ENCODE data around the gene COMMD9. TPM values are rescaled to one million over a fixed set of nuclear protein-coding genes. Genes with fewer than 3 reads are reported as not detected.

COMMD9 gene
- total and polyA plus RNA-seq, 2 donors (not counting 1 experiment from before 2014, with no cell fraction given) = 41.3 to 47.4 TPM

DNA sequence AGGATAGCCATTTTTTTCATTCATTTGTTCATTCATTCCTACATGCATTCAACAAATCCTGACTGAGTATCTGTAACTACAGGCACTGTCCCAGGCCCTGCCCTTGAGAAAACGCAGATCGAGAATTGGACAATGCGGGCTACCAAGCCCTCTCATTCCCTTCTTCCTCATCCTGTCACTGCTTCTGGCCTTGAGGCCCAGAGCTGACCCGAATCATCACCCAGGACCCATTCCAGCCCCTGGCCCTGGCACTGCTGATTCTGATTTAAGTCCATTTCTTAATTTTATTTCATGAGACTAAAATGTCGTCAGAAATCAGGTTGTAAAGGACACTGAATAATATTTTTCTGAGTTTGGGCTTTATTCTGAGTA lies 24.3 kb downstream of the COMMD9 start:
- no peak overlapping the region for H3K27ac ChIP-seq (ENCODE audit: low read length in 2 of 2)
- no peak overlapping the region for H3K4me3 ChIP-seq (ENCODE audit: control extremely low read depth in 1 of 5, extremely low read depth in 1 of 5, insufficient read depth in 1 of 5, low read depth in 2 of 5, low read length in 4 of 5)
- 89% methylated on average over 5 of the region's 5 CpGs for WGBS (ENCODE audit: insufficient coverage)
- POLR2A ChIA-PET = no interaction called here
- intact Hi-C loops (cut with micrococcal nuclease) = loop anchor here (5.0 kb wide), 2 partner anchors 443 to 778 kb away; no protein-coding TSS in a partner anchor
- peaks cover 0 to 4% of the 10 kb centered on the region in 2 experiments for H3K36me3 ChIP-seq (replicated peaks in 1 of 2; ENCODE audit: control extremely low read depth in 1 of 2, control insufficient read depth in 1 of 2, extremely low read depth in 1 of 2, insufficient read depth in 2 of 2, low read length in 1 of 2)
- H3K79me2 ChIP-seq (ENCODE audit: control insufficient read depth, insufficient read depth, low read length) = no peaks in the 10 kb centered on the region
- no peaks in the 10 kb centered on the region for H3K4me1 ChIP-seq (ENCODE audit: control insufficient read depth in 2 of 2, insufficient read depth in 2 of 2, low read length in 2 of 2)
- no peaks in the 10 kb centered on the region for H3K9me3 ChIP-seq (ENCODE audit: control extremely low read depth in 1 of 3, control insufficient read depth in 2 of 3, insufficient read depth in 1 of 3, low read length in 2 of 3)
- Mint-ChIP-seq H3K27me3 (peaks cover 18% of the 10 kb centered on the region), H3K27ac (no peak overlapping the region), H3K9me3 (ENCODE audit: insufficient read depth) (no peaks in the 10 kb centered on the region), H3K4me3 (no peak overlapping the region), H3K4me1 (no peaks in the 10 kb centered on the region)
- no peaks in the 10 kb centered on the region for H4K20me1 ChIP-seq (ENCODE audit: control insufficient read depth, insufficient read depth, low read length, poor library complexity, severe bottlenecking)
- no peak overlapping the region for H3K4me2 ChIP-seq (replicated peaks; ENCODE audit: low read depth, low read length, poor library complexity, severe bottlenecking)
- CTCF ChIA-PET = interaction anchor here (1.0 to 6.1 kb wide), 6 partner anchors 11 to 652 kb away, joined by 3 to 109 read pairs (median 16); partner anchors contain the start of gene FJX1
- DNase-seq (no peak), ATAC-seq (ENCODE audit: low read depth) (no peak)
- H3K9ac ChIP-seq (ENCODE audit: low read length) = no peak overlapping the region
- H3K27me3 ChIP-seq (replicated peaks in 1 of 4; ENCODE audit: control extremely low read depth in 1 of 4, control insufficient read depth in 3 of 4, insufficient read depth in 4 of 4, low read length in 3 of 4) = peaks cover 0 to 4% (median 1%) of the 10 kb centered on the region in 4 experiments
- TF ChIP-seq, protein P1, sequence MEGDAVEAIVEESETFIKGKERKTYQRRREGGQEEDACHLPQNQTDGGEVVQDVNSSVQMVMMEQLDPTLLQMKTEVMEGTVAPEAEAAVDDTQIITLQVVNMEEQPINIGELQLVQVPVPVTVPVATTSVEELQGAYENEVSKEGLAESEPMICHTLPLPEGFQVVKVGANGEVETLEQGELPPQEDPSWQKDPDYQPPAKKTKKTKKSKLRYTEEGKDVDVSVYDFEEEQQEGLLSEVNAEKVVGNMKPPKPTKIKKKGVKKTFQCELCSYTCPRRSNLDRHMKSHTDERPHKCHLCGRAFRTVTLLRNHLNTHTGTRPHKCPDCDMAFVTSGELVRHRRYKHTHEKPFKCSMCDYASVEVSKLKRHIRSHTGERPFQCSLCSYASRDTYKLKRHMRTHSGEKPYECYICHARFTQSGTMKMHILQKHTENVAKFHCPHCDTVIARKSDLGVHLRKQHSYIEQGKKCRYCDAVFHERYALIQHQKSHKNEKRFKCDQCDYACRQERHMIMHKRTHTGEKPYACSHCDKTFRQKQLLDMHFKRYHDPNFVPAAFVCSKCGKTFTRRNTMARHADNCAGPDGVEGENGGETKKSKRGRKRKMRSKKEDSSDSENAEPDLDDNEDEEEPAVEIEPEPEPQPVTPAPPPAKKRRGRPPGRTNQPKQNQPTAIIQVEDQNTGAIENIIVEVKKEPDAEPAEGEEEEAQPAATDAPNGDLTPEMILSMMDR (IDR thresholded peaks at IDR 0.05) = no peak
- TF ChIP-seq EZH2 (IDR thresholded peaks at IDR 0.05; ENCODE audit: borderline replicate concordance, insufficient read depth, low read depth, low read length, poor library complexity, severe bottlenecking) = no peak
- H2AFZ ChIP-seq (ENCODE audit: insufficient read depth, low read depth, low read length, poor library complexity, severe bottlenecking) = no peak overlapping the region

DNA sequence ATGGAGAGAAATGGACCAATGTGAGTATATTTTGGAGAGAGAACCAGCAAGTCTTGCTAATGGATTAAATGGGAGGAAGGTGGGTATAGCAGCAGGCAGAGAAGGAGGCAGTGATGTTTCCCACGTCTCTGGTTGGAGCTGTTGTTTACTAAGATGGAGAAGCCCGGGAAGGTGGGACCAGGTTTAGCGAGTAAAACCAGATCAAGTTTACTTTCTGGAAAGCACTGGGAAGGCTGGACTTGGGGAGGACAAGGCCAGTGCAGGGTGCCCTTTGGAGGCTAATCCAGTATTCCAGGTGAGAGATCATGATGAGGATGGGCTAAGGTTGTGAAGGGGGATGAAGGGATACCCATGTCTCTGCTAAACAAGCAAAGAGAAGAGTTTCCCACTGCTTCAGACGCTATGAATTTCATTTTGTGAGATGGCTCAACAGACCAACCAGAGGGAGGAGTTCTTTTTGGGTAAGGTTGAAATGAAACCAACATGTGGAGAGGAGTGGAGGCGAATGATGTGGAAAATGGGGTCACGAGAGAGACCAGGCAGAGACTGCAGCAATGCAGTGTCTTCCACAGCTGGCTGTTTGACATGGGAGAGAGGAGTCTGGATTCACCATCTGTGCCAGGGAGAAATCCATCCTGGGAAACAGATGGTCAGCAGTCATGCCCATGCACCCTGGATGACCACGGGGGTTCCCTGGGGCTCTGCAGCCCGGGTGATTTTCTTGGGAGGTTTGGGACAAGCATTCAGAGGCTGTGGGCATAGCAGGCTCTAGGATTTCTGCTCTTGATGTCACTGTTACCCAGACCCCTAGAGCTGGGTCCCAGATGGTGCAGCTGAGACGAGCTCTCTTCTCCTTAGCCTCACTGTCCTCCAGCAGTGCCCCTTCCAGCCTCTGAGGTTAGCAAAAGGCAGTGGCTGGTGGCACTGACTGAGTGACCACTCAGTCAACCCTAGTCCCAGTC lies 24.9 kb downstream of the COMMD9 start:
- CTCF ChIA-PET = interaction anchor here (0.8 to 4.1 kb wide), 5 partner anchors 10 to 649 kb away, joined by 3 to 20 read pairs (median 14); partner anchors contain the start of gene FJX1
- no peak overlapping the region for H3K27ac Mint-ChIP-seq

More for the DNA sequence above, 24.9 kb downstream of the COMMD9 start:
- Histone ChIP-seq H4K20me1 (ENCODE audit: control insufficient read depth, insufficient read depth, low read length, poor library complexity, severe bottlenecking) (no peaks in the 10 kb centered on the region), H3K27ac (ENCODE audit: low read length in 2 of 2) (no peak overlapping the region), H3K4me2 (replicated peaks; ENCODE audit: low read depth, low read length, poor library complexity, severe bottlenecking) (no peak overlapping the region), H3K9ac (ENCODE audit: low read length) (no peak overlapping the region), H3K27me3 (replicated peaks in 1 of 4; ENCODE audit: control extremely low read depth in 1 of 4, control insufficient read depth in 3 of 4, insufficient read depth in 4 of 4, low read length in 3 of 4) (peaks cover 0 to 6% (median 1%) of the 10 kb centered on the region in 4 experiments), H3K9me3 (ENCODE audit: control extremely low read depth in 1 of 3, control insufficient read depth in 2 of 3, insufficient read depth in 1 of 3, low read length in 2 of 3) (no peaks in the 10 kb centered on the region), H3K4me1 (ENCODE audit: control insufficient read depth in 2 of 2, insufficient read depth in 2 of 2, low read length in 2 of 2) (no peaks in the 10 kb centered on the region), H3K4me3 (ENCODE audit: control extremely low read depth in 1 of 5, extremely low read depth in 1 of 5, insufficient read depth in 1 of 5, low read depth in 2 of 5, low read length in 4 of 5) (no peak overlapping the region), H3K36me3 (replicated peaks in 1 of 2; ENCODE audit: control extremely low read depth in 1 of 2, control insufficient read depth in 1 of 2, extremely low read depth in 1 of 2, insufficient read depth in 2 of 2, low read length in 1 of 2) (no peaks in the 10 kb centered on the region), H3K79me2 (ENCODE audit: control insufficient read depth, insufficient read depth, low read length) (no peaks in the 10 kb centered on the region), H2AFZ (ENCODE audit: insufficient read depth, low read depth, low read length, poor library complexity, severe bottlenecking) (no peak overlapping the region)
- ATAC-seq (ENCODE audit: low read depth) (no peak), DNase-seq (no peak)
- H3K9me3 Mint-ChIP-seq (ENCODE audit: insufficient read depth) = no peaks in the 10 kb centered on the region
- H3K27me3 Mint-ChIP-seq = peaks cover 20% of the 10 kb centered on the region
- TF ChIP-seq EZH2 (IDR thresholded peaks at IDR 0.05; ENCODE audit: borderline replicate concordance, insufficient read depth, low read depth, low read length, poor library complexity, severe bottlenecking) = no peak
- TF ChIP-seq, protein P1 (IDR thresholded peaks at IDR 0.05) = no peak
- H3K4me3 Mint-ChIP-seq = no peak overlapping the region
- intact Hi-C loops (cut with micrococcal nuclease) = no loop called here
- H3K4me1 Mint-ChIP-seq = no peaks in the 10 kb centered on the region
- 75% methylated on average over 9 of the region's 9 CpGs for WGBS (ENCODE audit: insufficient coverage)
- POLR2A ChIA-PET = no interaction called here
